Mucosa of gallbladder (tissue), 1 donor: ENCODE measurements around the gene BBOF1. TPM values are rescaled to one million over a fixed set of nuclear protein-coding genes. Genes with fewer than 3 reads are reported as not detected.

Experiments
- DNase-seq: peaks from one replicate; pipeline ENCODE4 v3.0.0-alpha.2; 2020; ENCODE audit warnings: low spot score
- total RNA-seq: library from RNA; stranded (reverse); gene quantifications from one replicate; pipeline ENCODE4 v1.2.1, GENCODE V29; 2021
- donor health status: DM: no; HTN: no; CAD: no.

BBOF1 gene
- total RNA-seq, 1 donor from 2014 or later, result 3.7 TPM

- no peak for DNase-seq
Observed at GRCh38 chr14:74029136-74029535, 10.0 kb downstream of the BBOF1 start.

DNA sequence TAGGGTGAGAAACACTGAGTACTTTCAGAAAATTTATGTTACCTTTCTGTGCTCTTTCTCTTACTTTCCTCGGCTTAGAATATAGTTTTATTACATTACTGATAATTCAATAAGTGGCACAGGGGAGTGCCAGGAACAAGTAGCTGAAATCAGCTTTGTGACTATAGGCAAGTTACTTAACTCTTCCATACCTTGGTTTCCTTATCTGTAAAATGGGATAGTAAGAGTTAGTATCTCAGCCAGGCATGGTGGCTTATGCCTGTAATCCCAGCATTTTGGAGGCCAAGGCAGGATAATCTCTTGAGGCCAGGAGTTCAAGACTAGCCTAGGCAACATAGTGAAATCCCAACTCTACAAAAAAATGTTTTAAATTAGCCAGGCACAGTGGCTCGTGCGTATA, 15.4 kb downstream of the BBOF1 start:
- no peak for DNase-seq

DNA sequence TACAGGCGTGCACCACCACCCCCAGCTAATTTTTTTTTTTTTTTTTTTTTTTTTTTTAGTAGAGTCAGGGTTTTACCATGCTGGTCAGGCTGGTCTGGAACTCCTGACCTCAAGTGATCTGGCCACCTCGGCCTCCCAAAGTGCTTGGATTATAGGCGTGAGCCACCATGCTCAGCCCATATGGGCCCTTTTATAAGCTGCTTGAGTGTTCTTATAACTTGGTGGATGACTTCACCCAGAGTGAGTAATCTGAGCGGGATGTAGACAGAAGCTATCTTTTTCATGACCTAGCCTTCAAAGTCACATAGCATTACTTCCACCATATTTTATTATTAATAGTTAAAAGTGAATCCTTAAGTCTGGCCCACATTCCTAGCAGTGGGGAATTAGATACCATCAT, 16.4 kb downstream of the BBOF1 start:
- DNase-seq, result no peak

GRCh38 chr14:74038020-74038859, 19.1 kb downstream of the BBOF1 start:
- DNase-seq, result no peak

- no peak for DNase-seq
Observed at GRCh38 chr14:74042296-74042695, 23.1 kb downstream of the BBOF1 start.

DNA sequence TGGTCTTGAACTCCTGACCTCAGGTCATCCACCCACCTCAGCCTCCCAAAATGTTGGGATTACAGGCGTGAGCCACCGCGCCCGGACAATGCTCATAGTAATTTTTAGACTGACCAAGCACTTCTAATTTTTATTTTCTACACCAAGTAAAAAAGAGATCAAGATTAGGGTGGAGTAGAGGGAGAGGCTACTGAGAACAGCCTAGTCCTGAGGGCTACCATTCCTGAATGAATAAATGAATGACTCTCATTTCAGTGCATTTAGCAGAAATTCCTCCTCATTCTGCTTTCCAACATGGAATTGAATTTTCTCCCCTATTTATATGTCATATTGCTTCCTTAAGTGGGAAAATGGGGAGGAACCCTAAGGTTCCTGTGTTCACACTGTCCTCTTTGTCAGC, 26.4 kb downstream of the BBOF1 start:
- no peak for DNase-seq

- DNase-seq, result no peak
Observed at GRCh38 chr14:74048281-74048680, 29.1 kb downstream of the BBOF1 start.

DNA sequence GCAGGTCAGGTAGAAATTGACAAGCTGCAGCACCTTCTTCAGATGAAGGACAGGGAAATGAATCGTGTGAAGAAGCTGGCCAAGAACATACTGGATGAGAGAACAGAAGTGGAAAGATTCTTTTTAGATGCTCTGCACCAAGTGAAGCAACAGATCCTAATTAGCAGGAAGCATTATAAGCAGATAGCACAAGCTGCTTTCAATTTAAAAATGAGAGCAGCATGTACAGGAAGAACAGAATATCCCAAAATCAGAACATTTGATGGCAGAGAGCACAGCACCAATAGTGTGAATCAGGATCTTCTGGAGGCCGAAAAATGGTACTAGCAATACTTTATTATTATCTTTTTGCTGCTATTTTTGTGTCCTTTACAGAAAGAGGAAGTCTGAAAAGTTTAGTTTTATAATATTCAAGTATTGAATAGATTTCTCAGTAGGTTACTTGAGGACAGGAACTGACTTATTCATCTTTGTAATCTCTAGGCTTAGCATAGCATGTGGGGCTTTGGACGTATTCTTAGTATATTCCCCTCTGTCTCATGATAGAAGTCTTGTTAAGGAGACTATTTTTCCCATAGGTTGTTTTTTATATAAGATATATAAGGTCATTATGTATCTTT, 30.8 kb downstream of the BBOF1 start:
- DNase-seq, result no peak

DNA sequence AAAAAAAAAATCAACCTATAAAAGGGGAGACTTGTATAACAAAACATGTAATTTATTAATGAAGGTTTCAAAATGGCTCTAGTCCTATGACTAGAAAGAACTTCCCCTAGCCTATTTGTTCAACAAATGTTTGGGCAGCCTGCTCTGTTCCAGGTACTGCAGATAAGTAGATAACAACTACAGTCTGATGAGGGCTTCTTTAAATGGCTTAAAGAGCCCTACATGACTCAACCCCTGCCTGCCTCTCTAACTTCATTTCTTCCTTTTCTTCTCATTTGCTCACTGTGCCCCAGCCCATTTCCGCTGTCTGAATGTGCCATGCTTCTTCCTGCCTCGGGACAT, 43.6 kb downstream of the BBOF1 start:
- no peak for DNase-seq

DNA sequence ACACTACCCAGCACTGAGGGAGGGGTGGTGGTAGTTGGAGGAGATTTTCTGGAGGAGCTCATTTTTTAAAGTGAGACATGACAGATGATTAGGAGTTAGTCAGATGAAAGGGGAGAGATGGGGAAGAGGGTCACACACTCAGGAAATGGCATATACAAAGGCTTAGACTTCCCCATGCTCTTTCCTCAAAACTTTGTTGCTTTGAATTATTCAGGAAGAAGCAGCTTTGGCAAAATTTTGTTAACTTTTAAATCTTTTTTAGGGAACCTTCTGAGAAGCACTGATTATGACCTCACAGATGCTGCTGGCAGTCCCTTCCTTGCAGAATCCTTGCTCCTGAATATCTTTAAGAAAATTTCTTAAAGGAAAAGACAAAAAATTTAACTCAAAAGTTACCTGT, 45.3 kb downstream of the BBOF1 start:
- DNase-seq, result no peak

DNA sequence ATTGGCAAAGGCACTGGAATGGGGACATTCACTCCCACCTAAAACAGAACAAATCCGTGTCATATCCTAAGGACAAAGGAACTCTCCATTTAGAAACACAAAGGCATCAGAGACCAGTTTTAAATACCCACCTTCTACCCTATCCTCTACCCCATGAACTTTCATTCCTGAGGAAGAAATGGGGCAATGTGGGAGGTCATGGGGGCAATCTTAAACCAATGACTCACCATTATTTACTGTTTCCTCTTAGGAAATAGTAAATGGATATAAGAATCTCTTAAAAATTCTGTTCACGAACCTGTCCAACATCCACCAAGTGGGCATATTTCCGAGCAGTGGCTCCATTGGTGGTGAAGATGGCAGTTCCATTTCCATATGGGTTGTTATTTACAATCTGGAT, 45.7 kb downstream of the BBOF1 start:
- DNase-seq, result no peak

DNA sequence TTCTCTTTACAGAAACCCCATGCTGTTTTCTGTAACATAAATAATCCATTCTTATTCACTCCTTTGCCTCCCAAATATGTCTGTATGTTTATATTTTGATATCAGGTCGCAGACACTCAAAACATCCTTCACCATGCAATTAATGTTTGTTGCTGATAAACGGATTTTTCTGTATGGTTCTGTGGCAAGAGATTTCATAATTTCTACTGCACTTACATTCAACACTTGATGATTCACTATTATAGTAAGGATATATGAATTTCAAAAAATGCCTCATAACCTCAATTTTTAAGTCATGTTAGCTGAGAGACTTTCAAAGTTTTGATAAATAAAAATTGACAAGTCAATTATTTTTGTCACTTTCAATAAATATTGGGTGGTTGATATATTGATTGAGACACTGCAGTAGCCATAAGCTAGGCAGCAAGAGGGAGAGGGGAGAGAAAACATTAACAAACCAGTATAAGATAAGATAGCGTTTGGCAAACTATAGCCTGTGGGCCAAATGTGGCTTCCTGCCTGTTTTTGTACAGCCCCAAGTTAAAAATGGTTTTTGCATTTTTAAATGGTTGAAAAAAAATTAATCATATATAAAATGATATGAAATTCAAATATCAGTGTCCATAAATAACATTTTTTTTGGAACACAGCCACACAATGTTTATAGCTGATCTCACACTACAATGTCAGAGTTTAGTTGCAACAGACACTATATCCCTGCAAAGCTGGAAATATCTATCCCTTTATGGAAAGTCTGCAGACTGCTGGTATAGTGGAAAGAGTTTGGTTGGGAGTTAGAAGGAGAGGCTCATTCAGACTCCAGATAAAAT, 46.8 kb downstream of the BBOF1 start:
- no peak for DNase-seq

DNA sequence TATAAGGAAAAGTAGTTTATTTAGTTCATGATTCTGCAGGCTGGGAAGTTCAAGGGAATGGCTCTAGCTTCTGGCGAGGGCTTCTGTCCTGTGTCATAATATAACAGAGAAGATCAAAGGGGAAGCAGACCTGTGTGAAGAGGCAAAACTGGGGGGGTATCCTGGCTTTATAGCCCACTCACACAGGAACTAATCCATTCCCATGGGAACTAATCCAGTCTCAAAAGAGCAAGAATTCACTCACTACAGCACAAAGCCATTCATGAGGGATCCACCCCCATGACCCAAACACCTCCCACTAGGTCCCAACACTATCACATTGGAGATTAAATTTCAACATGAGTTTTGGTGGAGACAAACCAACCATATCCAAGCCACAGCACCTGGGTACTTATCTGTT, 58.3 kb downstream of the BBOF1 start:
- DNase-seq, result no peak

- no peak for DNase-seq
Observed at GRCh38 chr14:74080820-74081460, 61.8 kb downstream of the BBOF1 start.

GRCh38 chr14:74081491-74081890, 62.3 kb downstream of the BBOF1 start:
- no peak for DNase-seq

- no peak for DNase-seq
Observed at GRCh38 chr14:74083161-74083560, 64.0 kb downstream of the BBOF1 start.

GRCh38 chr14:74083784-74084276, 64.7 kb downstream of the BBOF1 start:
- DNase-seq, result no peak

GRCh38 chr14:74084277-74085046, 65.3 kb downstream of the BBOF1 start, which contains the start of the genes ALDH6A1 and LIN52:
ALDH6A1 (minus strand) TSS chr14:74084453; CDS start chr14:74084394, 59 bp downstream.
LIN52 (plus strand) TSS chr14:74084956; CDS start chr14:74084975, 19 bp downstream.
- DNase-seq, result peak; percentile 100

DNA sequence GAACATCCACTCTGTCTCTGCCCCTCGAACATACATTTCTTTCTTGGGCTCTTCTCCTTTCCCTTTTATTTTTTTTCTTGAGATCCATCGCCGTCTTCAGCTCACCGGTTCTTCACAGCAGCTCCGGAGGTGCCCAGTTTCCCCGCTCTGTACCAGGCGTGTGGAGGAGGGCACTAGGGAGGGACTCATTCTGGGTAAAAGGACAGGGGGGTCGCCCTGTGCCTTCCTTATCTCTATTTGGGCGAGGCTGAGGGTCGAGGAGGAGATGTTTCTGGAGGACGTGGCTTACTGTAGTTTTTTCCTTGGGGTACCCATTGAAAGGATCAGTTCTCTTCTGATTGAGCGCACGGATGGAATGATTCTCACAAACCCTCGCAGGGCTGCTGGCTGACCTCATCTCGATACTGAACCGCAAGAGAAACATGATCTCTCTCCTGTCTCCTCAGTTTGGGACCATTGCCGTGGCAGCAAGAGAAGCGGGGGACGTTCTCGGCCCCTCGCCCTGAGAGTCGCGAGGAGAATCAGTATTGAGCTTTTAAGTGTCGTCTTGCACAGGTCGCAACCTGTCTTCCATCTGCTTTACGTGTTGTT, 66.0 kb downstream of the BBOF1 start:
- no peak for DNase-seq

DNA sequence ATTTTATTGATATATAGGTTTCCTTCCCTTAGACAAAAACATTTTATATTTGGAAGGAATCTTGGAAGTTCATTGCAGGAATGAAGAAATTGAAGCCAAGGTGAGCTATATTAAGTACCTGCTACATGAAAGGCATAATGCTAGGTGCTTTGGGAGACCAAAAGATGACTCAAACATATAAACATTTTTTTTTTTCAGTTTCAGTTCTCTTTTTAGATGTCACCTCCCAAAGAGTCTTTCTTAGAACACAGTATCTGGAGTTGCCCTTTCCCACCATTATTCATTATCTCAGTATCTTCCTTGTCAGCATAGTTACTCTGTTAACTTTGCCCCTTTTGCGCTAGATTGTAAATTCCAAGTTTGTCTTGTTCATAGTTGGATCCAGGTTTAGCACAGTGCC, 66.7 kb downstream of the BBOF1 start:
- DNase-seq, result no peak
